GM18951 (cell line): ENCODE data around the gene RTL9.
"Not testable (repeated sequence)": the region's sequence is repeated elsewhere in the genome, so short reads cannot be mapped to it uniquely, and the experiment has no call there.

ENCODE experiments used
- POLR2A ChIP-seq: IDR thresholded peaks from 4 replicates; pipeline ENCODE4 v1.6.1; 2011; ENCODE audit warnings: mild to moderate bottlenecking; ENCODE audit not compliant: insufficient read length, insufficient read depth; ENCODE audit errors: extremely low read depth
- in situ Hi-C: fragments of 300-500 bp; cut with MboI; formaldehyde crosslinking; loops from one replicate; pipeline ENCODE4 v1.12.0; 2022; ENCODE audit warnings: low sequenced_read_pairs, mixed read lengths, inconsistent platforms; ENCODE audit not compliant: unreplicated experiment

The RTL9 gene

GRCh38 chrX:110403441-110404238, 45.0 kb downstream of the RTL9 start:
- in situ Hi-C loops, result loop anchor here (5.0 kb wide), 1 partner anchor 241 kb away; no protein-coding TSS in a partner anchor
- no peak for TF ChIP-seq POLR2A

- in situ Hi-C loops, result loop anchor here (5.0 kb wide), 1 partner anchor 242 kb away; no protein-coding TSS in a partner anchor
- TF ChIP-seq POLR2A, result no peak
Measured at GRCh38 chrX:110404376-110404775, 45.7 kb downstream of the RTL9 start.

GRCh38 chrX:110406250-110406649, 47.6 kb downstream of the RTL9 start:
- in situ Hi-C loops, result not testable (repeated sequence)

- TF ChIP-seq POLR2A, result no peak
Measured at GRCh38 chrX:110406822-110407221, 48.2 kb downstream of the RTL9 start.

GRCh38 chrX:110407910-110408545, 49.4 kb downstream of the RTL9 start:
- in situ Hi-C loops, result no loop called here
- TF ChIP-seq POLR2A, result no peak

More at GRCh38 chrX:110406822-110407221, 48.2 kb downstream of the RTL9 start:
- in situ Hi-C loops, result no loop called here
